ENCODE data around the gene MACROH2A1.

Gene MACROH2A1

DNA sequence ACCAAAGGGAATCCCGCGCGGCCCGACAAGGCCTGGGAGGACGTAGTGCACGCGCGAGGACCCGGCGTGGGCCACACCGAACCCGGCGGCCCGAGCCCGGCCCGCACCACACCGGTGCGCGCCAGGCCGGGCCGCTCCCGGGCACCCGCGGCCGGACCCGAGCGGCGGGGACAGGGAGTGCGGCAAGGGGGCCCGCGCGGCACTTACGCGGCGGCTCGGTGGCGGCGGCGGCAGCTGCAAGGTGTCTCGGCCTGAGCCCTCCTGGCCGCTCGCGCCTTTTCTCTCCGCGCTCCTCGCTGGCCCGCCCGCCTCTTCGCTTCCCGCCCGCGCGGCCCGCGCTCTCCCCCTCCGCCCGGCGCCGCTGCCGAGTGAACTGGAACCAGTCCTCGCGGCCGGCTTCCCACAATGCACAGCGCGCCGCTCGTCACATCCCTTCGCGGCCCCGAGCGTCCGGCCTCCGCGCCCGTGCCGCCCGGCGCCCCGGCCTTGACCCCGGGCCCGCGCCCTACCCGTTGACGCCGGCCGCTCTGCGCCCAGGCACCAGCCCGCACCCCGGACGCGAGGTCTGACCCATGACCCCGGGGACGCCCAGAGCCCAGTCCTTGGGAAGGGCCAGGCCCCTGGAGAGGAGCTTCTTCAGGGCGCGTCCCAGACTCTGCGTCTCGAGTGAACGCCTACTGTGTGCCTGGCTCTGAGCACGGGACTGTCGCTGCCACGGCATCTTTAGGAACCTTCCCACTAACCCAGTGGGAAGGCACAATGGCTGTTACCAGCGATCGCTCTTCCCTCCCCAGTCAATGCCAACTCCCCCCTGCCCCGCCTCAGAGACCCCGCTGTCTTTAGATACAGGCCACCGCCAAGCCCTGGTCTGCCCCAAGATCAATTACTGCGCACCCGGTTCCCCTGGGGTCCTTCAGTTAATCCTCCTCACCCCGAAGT lies at the start of gene MACROH2A1:
MACROH2A1 (minus strand) TSS at position 377 of the 939 bp plus-strand sequence. CDS start 10,138 bp downstream, outside the sequence.
- peak; percentile 84 for DNase-seq

DNA sequence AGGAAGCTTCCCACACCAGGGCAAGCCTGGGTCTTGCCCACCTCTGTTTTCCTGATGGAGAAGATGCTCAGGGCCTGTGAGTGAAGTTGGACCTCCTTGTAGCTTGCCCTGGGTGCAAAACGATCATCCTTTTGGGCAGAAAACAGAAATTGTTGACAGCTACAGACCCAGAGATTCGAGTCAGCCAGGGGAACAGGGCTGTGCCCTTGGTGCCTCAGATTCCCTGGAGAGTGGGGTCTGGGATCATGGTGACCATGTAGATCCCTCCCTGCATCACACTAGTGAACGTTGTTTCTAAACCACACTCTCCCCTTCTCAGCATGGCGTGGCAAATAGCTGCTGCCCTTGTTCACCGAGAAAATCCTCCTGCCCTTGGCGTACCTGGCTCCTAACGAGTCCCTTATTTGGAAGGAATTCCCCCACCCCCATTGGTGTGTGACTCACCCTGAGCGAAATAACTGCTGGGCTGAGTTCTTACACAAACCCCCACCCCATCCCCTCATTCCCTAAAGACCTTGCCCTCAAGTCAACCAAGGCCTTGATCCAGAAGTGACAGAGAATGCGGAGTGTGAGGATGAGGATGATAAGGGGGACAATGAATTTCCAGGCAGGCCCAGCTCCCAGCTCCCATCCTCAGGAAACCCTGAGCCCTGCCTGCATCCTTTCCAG lies 49.2 kb upstream of the MACROH2A1 start:
- no peak for DNase-seq

DNA sequence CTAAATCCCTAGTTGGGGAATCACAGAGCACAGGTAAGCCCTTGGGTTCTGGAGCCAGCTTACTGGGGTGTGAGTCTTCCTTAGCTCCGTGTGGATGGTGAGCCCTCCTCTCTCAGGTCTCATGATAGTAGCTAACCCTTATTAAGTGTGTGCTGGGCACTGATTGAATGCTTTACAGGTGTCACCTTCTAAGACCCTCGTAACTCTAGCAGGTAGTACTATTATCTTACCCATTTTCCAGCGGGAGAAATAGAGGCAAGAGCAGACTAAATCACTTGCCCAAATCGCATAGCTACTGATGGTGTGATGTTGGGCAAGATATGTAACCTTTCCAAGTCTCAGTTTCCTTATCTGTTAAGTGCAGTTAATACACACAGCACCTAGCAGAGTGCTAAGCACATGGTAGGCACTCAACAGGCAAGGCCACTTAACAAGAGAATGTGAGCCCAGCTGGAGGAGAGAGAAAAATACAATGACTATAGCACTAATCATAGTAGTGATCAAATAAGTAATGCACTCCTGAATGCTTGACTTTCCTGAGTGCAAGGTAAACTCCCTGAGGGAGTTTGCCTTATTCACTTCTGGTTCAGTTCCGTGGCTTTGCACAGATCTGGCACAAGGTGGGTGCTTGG lies 48.4 kb upstream of the MACROH2A1 start, which contains the start of gene DCANP1:
DCANP1 (minus strand) TSS at position 51 of the 632 bp plus-strand sequence. CDS start 240 bp downstream, outside the sequence.
- no peak for DNase-seq

GRCh38 chr5:135446615-135447014 lies 47.6 kb upstream of the MACROH2A1 start:
- no peak for DNase-seq

DNA sequence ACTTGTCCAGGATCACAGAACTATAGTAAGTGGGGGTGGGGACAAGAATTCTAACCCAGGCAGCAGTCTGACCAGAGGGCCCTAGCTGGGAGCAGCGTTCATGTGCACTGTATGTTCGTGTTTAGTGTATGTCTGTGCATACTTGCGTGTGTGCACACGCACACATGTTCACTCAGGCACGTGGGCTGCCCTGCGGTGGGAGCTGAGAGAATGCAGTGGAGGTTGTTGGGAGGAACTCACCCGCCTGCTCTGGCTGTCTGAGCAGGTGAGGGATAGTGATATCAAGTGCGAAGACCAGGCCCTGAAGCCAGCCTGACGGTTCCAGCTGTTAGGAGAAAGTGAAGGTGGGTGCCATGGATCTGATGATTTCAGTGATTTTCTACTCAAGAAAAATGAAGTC lies 47.2 kb upstream of the MACROH2A1 start:
- no peak for DNase-seq

DNA sequence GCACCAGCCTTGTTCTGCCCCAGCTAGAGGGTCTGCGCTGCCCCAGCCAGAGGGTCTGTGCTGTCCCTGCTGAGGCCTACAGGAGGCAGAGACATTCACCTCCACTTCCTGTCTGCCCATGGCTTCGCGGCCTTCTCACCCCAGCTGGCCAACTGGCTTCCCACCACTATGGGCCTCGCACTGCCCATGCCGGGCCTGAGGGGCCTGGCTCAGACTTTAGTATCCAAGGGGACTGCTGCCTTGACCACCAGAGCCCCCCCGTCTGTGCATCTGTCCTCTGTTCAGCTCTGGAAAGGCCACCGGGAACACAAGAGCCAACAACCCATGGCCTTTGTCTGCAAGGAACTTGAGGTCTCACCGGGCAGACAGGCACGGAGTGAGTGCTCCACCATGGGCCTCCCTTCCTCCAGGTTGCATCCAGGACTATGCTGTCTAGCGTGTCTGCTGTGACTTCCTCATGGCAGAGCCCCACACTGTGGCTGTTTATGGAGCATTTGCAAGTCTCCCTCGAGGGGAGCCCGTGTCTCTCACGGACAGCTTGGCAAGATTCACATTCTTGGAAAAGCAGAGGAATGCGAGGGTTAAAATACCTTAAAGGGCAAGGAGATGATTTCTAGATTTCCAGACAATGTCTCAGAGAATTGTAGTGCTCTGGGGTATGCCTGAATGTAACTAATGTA lies 46.4 kb upstream of the MACROH2A1 start:
- no peak for DNase-seq

- DNase-seq: no peak
Measured at GRCh38 chr5:135444881-135445280, 45.9 kb upstream of the MACROH2A1 start.

DNA sequence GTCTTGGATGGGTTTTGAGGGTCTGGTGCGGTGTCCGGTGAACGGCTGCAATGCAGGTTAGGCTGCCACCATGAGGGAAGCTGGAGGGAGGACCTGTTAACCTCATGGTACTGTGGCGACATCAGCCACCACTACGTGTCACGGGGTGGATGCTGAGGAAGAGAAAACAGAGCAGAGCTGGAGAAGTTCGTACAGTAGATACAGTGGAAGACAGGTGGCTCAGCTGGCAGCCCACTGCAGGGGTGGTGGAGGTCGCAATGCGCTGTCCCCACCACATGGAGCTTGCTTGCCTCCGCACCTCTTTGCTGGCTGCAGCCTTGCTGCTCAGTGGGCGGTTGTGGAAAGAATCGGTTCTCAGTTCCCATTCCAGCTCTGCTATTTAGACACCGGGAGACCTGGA lies 45.3 kb upstream of the MACROH2A1 start:
- no peak for DNase-seq

GRCh38 chr5:135443161-135443960 lies 44.3 kb upstream of the MACROH2A1 start:
- DNase-seq: no peak

DNA sequence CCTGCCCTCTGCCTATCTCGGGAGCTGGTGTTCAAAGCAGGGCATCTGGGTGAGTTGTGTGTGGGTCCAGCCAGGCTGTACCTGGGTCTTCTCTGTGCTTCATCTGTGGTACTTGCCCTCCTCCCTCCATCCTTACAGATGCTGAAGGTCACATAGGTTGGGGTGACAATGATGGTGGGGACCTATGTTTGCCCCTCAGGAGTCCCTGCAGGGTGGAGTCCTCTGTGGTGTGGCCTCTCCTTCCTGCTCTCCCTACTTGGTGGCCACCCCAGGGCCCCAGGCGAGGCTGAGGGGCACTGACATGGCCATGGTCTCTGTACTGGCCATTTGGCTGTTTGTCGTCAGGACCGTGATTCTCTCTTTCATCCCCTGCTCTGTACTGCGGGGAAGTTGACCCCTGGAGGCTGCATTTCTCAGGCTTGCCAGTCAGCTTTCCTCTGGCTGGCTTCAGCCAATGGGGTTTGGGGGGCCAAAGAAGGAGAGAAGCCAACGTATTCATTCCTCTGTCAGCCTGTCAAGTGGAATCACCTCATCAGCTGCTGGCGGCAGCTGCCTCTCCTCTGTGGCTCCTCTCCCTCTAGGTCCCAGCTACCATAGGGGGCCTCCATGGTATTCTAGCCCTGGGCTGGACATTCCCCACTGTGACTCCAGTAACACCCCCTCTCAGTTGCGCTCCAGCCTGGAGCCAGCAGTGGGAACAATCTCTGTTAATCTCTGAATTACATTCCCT lies 43.6 kb upstream of the MACROH2A1 start:
- DNase-seq: no peak

- no peak for DNase-seq
Measured at GRCh38 chr5:135441919-135442318, 42.9 kb upstream of the MACROH2A1 start.

DNA sequence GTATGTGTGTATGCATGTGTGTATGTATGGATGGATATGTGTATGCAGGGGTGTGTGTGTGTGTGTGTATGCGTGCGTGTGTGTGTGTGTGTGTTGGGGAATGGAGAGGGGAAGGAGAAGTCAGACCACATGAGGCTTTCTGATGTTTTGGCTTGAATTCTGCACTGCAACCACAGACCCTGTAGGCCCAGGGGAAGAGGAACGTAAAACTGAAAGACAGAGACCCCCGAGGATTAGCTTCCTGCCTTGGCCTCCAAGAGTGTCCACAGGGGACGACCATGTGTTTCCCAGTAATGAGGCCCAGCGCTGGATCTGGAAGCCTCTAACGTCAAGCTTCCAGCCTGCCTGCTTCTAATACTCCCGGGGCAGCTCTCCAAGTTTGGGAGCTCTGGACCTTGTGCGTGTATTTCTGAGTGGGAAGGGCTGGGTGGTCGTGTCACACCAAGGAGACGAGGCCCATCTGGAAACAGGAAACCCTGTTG lies 42.4 kb upstream of the MACROH2A1 start:
- no peak for DNase-seq

- DNase-seq: no peak
Measured at GRCh38 chr5:135440916-135441315, 41.9 kb upstream of the MACROH2A1 start.

GRCh38 chr5:135439231-135440205 lies 40.5 kb upstream of the MACROH2A1 start:
- DNase-seq: no peak

GRCh38 chr5:135438636-135439221 lies 39.7 kb upstream of the MACROH2A1 start:
- no peak for DNase-seq

DNA sequence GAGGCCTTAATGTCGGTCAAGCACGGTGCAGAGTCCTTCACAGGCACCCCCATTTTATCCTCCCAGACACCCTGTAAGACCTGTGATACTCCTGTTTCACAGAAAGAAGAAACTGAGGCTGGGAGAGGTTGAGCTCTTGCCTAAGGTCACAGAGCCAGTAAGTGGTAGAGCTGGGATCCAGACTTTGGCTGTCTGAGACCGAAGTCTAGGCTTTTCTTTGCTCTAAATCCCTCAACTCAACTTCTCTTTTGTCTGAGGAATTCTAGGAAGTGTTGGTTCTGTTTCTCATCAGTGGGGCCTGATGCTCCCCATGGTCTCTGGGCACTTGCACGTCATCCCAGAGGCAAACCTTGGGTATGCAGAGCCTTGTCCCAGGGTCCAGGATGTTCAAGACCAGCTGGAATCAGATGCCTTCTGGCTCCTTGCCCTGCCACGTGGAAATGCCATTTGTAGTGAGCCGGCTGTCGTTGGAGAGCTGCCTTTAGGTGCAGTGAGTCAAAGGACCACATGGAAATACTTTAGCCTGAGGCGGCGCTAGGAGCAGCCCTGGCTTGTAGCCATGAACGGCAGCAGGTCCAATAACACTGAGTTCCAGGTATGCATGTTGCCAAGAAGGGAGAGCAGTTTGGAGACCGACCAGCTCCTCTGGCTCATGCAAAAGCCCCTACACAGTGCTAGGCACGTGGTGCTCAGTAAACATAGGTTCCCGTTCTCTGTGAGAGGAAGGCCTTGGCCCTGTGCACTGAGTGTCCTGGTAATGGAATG lies 38.9 kb upstream of the MACROH2A1 start:
- no peak for DNase-seq

DNA sequence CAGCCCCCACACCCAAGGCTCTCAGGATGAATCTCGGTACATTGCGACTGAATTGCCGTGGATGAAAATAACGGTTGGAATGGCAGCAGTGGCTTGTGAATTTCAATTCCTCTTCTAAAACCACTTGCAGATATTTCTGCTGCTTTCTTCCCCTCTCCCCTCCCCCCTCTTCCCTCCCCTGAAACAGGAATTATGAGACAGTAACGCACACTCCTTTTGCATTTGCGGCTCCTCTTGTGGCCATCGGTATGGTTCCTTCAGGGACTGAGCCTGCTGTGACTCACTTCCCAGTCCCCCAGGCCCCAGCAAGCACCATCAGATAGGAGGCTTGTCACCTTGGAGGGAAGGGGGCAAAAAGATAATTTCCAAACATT lies 38.4 kb upstream of the MACROH2A1 start:
- no peak for DNase-seq

GRCh38 chr5:135436951-135437418 lies 38.0 kb upstream of the MACROH2A1 start:
- DNase-seq: no peak

Measured in stimulated activated CD4-positive, alpha-beta T cell treated with anti-CD3 and anti-CD28 coated beads, Interleukin-12 subunit alpha, Interleukin-12 subunit beta, amount 100 ng/mL, for 4 hours (primary cell).